GM18861 (cell line): ENCODE results near the gene FRRS1.
A peak's percentile ranks its signal among the peaks of the same experiment; 100 is the strongest.

Experiments used
- ATAC-seq: cut with Tn5 transposase; IDR thresholded peaks from one replicate; pipeline ENCODE4 v1.9.1; 2021; ENCODE audit not compliant: unreplicated experiment

FRRS1 gene

DNA sequence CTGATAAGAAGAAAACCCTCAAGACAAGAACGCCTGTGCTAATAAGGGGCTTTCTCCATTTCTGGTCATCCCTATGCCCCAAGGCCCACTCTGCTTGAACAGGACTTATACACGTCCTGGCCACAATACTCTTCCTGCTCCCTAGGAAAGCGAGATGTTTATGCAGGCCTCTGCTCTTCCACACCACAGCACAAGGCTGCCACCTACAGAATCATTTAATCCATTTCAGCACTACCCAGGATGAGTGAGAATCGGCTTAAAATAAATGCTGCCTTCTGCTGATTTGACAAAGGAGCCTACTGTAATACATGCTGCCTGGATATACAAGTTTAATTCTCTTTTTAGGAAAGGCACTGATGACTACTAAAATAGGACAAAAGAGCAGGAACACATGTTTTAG is 29.4 kb downstream of the FRRS1 start:
- ATAC-seq = peak; percentile 82

DNA sequence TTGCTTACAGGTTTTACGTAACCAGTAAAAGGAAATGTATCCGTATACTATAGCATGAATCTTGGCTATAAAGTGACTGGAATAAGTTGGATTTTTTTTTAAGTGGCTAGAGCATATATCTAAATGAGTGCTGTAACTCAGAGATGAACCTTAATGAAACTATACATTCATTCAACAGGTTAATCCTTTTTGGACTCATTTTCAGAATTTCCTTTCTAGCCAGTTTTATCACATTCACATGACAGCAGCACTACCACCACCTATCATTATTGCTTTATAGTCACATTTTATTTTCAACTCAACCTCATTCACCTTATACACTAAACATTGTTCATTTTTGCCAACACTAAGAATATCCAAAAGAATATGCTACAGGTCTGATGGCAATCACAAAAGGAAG is 30.6 kb downstream of the FRRS1 start:
- no peak for ATAC-seq

DNA sequence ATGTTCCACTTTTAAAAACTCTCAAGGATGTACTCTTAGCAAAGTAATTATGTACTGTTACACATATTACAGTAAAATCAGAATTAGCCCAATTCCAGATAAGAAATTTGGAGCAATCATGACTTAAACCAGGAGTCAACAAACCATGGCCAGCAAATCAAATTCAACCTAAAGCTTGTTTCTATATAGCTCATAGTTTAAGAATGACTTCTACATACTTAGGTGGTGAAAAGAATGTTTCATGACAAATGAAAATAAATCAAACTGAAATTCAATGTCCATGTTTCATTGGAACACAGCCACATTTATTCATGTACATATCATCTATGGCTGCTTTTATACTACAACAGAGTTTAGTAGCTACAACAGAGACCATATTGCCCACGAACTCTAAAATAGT is 35.1 kb downstream of the FRRS1 start:
- ATAC-seq = no peak

DNA sequence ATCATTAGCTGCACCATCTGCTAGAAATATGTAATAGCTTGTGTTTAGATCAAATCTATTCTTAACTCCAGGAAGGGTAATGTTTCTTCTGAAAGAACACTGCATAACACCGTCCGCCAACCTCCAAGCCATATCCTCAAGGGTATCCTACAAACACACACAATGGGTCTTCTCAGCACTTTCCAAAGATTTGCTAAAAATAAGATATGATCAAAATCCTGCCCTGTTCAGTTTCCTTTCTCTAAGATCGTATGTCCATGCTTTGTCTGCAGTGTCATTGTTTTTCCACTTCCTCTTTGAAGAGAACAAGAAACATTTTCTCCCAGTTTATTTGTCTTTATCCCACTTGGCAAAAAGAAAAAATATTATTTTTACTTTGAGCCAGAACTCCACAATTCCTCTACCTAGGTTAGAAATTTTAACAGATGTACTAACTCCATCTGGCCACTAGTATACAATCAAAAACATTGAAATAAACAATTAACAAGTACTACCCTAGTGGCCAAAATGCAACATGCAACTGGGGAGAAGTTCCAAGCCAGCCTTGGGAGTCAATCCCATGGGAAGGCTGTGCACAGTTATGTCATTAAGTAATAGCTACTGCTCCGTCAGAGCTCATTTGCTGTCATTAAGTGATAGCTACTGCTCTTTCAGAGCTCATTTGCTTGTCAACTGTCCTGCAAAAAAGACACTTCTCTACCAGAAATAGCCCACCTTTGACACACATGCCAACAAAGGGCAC is 37.8 kb downstream of the FRRS1 start:
- ATAC-seq = peak; percentile 70

DNA sequence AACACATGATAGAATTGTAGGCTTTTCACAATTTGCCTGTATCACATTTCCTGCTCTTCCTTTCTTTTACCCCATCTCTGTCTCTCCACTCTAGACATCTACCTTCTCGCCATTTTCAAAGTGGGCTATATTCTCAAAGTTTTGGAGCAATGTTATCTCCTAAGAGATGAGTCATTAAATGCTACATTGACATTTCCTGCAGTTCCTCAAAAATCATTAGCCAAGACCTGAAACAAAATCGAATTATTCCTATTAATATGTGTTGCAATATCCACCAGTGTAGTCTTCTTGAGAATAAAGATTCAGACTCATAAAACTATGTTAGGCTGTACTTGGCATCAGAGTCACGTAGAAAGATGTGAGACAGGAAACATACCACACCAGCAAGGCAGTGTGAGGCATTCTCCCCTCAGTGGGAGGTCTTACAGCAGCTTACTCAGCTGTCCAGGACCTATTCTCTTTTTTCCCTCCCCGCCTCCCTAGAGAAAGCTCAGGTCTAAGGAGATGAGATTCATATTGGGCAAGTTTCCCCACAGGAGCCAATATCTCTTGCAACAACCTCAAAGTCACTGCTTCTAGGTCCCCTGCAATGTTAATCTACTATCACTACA is 38.8 kb downstream of the FRRS1 start:
- ATAC-seq = no peak

DNA sequence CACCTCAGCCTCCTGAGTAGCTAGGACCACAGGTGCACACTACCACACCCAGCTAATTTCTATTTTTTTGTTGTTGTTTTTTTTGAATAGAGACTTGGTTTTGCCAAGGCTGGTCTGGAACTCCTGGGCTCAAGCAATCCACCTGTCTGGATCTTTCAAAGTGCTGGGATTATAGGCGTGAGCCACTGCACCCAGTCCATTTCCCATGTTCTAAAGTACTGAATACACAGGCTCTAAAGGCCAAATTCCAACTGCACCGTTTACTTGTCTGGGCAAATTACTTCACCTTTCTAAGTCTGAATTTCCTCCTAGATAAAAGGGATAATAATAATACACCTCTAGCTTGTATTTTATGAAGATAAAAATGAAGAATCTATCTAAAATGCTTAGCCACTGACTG is 39.6 kb downstream of the FRRS1 start:
- ATAC-seq = no peak

DNA sequence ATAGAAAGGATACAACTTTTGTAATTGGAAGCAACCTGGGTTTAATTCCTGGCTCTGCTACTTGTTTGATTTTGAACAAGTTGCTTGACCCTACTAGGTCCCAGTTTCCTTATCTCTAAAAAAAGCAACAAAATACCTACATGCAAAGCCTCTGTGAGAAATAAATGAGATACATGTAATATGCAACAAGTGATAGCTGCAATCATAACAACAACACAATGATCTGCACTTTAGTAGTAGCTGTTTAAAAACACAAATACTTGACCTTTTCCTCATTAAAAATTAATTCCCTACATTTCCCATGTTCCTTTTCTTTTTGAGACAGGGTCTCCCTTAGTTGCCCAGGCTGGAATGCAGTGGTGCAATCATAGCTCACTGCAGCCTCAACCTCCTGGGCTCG is 40.0 kb downstream of the FRRS1 start:
- no peak for ATAC-seq

DNA sequence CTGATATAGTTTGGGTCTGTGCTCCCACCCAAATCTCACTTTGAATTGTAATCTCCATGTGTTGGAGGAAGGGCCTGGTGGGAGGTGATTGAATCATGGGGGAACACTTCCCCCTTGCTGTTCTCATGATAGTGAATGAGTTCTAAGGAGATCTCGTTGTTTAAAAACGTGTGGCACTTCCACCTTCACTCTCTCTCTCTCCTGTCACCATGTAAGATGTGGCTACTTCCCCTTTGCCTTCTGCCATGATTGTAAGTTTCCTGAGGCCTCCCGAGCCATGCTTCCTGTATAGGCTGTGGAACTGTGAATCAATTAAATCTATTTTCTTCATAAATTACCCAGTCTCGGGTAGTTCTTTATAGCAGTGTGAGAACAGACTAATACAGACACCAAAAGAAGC is 40.4 kb downstream of the FRRS1 start:
- no peak for ATAC-seq

DNA sequence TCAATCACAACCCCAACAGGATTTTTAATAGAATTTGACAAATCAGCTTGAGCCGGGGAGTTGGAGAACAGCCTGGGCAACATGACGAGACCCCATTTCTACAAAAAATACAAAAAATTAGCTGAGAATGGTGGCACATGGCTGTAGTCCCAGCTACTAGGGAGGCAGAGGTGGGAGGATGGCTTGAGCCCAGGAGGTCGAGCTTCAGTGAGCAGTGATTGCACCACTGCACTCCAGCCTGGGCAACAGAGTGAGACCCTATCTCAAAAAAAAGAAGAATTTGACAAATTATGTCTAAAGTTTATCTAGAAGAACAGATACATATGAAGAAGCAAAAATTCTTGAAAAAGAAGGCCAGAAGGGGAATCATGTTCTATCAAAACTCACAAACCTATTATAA is 43.2 kb downstream of the FRRS1 start:
- ATAC-seq = no peak

DNA sequence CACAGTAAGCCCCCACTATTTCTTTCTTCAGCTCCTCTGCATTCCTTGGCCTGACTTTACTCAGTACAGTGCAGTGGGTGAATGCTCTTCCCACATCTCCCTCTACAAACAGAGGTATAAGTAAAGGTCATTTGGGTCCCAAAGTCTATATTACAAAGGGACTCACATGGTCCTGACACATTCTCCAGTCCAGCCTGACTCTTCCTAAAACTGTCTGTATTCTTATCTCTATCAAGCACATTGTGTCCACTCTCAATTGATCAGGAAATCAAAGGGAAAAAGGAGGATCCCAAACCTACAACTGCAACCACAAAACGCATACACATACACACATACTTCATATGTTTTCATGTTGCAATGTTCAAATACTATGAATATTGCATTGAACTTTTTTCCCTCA is 49.4 kb downstream of the FRRS1 start:
- no peak for ATAC-seq

DNA sequence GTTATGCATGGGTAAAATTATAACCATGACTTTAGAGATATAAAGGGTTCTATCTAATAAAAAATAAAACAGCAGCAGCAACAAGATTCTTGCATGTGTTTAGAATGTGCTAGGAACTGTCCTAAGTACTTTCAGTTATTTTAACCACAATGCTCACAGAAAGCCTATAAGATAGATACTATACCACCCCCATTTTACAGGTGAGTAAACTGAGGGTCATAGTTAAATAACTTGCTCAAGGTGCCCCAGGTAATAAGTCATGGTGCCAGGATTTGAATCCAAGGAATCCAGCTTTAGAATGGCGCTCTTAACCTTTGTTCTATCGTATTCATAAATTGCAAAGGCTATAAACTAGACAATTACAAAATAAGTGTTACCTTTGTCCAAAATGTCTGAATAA is 53.4 kb downstream of the FRRS1 start:
- no peak for ATAC-seq

DNA sequence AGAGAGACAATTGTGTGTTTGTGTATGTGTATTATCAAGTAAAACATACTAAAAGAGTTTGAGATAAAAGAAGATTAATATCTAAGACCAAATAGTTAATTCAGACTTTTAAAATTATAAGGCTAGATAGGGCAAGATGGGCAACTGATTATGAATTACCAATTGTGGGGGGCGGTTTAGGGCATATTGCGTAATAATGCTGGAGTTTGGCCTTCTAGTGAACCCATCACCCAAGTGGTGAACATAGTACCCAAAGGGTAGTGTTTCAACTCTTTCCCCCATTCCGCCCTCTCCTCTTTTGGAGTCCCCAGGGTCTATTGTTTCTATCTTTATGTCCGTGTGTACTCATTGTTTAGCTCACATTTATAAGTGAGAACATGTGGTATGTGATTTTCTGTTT is 55.4 kb downstream of the FRRS1 start:
- no peak for ATAC-seq

DNA sequence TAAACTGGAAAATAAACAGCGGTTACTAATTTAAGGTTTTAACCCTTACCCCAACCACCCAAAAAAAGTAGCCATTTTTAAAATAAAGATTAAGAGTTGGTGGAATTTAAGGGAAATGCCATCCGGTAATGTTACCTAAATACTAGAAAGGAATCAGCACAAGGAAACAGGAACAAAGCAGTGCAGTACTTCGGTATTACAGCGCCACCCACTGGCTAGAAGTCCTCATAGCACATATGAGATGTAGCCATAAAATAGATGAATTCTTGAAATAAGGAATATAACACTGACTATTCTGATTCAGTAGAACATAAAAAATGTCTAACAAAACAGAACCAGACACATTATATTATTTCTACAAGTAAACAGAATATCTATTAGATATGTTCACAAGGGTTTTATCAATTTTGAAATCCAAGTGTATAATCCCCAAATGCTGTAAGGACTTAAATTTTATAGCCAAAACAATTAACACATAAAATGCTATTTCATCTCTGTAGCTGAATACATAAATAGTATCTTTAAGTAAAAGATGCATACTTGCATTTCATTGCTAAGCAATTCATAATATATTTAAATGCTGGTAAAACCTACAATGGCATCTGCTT is 58.8 kb downstream of the FRRS1 start:
- peak; percentile 80 for ATAC-seq

DNA sequence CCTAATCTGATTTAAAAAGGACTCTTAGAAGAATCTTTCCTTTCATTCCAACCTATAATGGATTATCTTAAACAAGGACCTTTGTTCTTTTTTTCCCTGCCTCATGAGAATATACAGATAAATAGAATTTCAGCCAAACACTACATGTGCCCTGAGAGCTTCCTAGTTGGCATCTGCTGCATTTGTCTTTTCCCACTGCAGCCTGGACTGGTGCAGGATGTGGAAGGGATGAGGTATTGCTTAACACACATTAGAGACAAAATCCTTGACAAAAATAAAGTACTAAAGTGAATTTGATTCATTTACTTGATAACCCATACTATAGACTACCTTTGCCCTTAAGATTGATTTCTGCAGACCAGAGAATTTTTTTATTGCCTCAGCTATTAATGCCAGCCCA is 61.0 kb downstream of the FRRS1 start:
- ATAC-seq = no peak

DNA sequence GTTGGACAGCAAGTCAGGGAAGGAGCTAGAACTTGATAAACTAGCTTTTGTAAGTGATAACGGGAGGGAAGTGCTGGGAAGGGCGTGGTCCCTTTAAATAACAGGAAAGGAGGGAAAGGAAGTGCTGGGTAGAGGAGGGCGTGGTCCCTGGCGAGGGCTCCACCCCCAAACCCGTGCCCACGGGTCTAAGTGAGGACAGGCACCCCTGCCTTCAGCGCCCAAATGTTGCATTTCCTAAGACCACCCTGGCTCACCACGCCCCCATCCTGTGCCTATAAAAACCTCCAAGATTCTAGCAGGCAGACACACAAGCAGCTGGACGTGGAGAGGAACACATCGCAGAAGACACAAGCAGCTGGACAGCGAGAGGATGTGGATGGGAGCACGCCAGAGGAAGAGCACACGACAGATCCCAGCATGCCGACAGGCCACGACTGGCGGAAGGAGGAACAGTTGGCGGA is 62.0 kb downstream of the FRRS1 start:
- no peak for ATAC-seq

DNA sequence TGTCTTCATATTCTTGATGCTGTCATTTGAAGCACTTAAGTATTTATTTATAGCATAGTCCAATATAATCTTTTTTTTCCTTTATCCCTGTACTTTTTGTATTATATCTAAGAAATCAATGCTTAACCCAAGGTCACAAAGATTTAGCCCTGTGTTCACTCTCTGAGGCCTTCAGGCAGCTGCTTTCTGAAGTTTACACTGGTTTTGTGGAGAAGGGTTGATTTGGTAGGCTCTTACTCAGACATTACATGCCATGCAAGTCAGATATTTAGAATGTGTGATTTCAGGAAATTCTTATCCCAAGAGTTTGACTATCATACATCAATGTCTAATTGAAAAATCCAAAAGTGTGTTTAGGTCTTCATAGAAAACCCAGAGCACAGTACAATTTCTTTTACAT is 64.2 kb downstream of the FRRS1 start:
- no peak for ATAC-seq

DNA sequence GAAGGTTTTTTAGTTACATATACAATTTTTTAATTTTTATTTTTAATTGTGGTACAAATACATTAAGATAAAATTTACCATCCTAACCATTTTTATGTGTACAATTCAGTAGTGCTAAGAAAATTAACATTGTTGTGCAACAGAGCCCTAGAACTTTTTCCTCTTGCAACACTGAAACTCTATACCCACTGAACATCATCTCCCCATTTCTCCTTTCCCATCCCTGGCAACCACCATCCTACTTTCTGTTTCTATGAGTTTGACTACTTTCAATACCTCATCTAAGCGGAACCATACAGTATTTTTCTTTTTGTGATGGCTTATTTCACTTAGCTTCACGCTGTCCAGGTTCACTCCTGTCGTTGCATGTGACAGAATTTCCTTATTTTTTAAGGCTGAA is 66.4 kb downstream of the FRRS1 start:
- ATAC-seq = no peak

DNA sequence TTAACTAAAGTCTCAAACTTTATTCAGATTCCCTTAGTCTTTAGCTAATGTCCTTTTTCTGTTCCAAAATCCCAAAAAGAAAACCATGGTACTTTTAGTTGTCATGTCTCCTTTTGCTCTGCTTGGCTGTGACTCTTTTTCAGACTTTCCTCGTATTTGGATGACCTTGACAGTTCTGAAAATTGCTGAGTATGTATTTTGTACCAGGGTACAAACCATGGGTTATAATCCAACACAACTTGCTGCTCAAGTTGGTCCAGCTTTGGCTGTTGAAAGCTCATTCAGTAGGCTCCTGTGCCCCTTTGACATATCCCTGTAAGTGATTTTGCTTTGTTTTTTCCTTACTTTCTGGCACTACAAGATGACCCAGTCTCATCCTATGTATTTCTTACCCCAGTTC is 68.9 kb downstream of the FRRS1 start:
- ATAC-seq = no peak

DNA sequence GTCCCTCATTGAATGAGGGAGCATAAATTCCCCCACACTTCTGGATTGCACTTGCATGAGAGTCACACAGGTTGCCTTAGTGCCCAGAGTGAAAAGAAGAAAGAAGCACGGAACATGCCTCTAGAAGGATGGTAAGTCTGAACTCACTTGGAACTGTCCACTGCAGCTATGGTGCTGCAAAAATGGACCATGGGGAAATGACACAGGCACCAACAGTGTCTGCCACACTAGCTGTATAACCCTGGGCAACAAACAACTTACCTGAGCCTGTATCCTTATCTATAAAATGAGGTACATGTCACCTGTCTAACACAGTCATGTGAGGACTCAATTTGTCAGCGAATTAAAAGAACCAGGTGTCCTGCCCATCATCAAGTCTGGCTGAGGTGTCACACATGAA is 69.8 kb downstream of the FRRS1 start:
- no peak for ATAC-seq

DNA sequence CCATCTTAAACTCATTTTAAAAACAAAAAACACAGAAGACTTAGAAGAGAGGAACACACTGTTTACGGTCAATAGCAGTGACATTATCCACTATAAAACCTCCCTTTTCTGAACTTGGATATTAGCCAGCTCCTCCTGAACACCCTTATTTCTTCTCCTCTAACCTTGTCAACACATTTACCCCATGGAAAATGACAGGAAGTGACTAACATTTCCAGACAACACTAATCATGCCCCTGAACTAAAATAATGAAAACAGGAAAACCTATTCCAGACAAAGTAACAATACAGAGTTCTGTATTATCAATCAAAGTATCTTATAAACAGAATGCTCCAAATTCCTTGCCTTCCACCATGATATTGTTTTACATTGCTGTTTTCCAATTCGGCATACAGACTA is 75.3 kb downstream of the FRRS1 start:
- no peak for ATAC-seq

DNA sequence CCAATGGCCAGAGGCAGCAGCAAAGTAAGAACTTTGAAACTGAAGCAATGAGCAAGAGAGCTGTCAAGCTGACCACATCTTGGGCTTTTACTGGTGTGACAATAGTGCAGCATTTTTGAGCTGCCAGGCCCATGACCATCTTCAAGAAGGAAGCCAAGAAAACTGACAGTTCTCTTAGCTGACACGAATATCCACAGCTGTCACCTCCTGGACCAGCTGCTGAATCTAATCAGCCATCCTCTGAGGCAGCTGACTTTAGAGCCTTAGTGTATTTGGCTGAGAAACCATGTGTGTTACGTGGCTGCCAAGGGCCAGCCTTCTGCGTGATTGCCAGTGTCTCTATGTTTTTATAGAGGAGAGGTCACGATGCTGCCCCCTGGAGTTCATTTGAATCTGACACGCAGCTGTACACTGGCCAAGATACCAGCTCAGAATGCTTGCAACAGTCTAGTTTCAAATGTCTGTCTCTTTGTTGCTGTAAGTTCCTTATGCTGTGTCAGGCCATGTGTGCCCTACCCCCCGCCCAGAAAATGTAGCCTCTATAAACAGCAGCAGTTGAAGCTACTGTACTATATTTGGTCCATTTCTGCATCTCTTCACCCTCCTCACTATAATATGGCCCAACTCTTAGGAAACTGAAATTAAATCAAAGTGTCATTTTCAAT is 80.8 kb downstream of the FRRS1 start:
- ATAC-seq = peak; percentile 94

DNA sequence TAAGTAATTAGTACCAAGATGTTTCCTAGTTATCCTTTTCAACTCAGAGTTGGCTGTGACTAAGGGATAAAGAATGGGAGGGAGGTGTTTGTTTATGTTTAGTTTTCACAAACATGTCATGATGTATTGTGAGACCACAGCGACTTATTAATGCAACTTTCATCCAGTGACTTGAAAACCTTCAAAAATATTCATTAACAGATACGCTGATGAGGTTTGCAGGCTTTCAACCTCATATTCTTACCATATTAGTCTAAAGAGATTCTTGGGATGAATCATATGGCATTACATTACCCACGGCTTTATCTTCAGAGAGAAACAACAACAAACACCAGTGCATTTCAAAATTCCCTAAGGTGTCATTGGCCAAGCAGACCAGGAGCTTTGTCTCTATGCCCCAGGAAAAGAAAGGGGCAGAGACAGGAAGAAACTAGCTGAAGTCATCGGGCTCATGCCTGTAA is 84.1 kb downstream of the FRRS1 start:
- no peak for ATAC-seq
